ENCODE data around the gene TMEM43. TPM values are rescaled to one million over a fixed set of nuclear protein-coding genes. Genes with fewer than 3 reads are reported as not detected.

Gene TMEM43
- total RNA-seq, 2 experiments from 2014 or later, result 18.3 to 19.8 TPM

- H3K4me3 Mint-ChIP-seq, result peak overlapping the region; percentile 96
- DNase-seq, result no peak
- CTCF ChIA-PET, result interaction anchor here (0.8 to 1.9 kb wide), 5 partner anchors 24 to 299 kb away, joined by 3 to 13 read pairs (median 3); partner anchors contain the start of genes CHCHD4, TMEM43 and WNT7A
- intact Hi-C loops (cut with micrococcal nuclease), result loop anchor here (5.0 kb wide), 3 partner anchors 757 to 1337 kb away; partner anchors contain the start of genes MRPS25, NUP210 and RPL32
- H3K9me3 Mint-ChIP-seq, result no peaks in the 10 kb centered on the region
- H3K27me3 Mint-ChIP-seq (ENCODE audit: low read depth), result no peaks in the 10 kb centered on the region
- H3K4me1 Mint-ChIP-seq (ENCODE audit: low read depth), result peaks cover 63% of the 10 kb centered on the region
- H3K36me3 Mint-ChIP-seq (ENCODE audit: low read depth), result peaks cover 33% of the 10 kb centered on the region
- H3K27ac Mint-ChIP-seq, result peak overlapping the region; percentile 98
Observed at GRCh38 chr3:14179114-14179465, 54.2 kb downstream of the TMEM43 start.

GRCh38 chr3:14179795-14180194 lies 54.9 kb downstream of the TMEM43 start:
- Mint-ChIP-seq H3K27me3 (ENCODE audit: low read depth) (no peaks in the 10 kb centered on the region), H3K4me1 (ENCODE audit: low read depth) (peaks cover 57% of the 10 kb centered on the region), H3K27ac (peak overlapping the region; percentile 98), H3K9me3 (no peaks in the 10 kb centered on the region), H3K36me3 (ENCODE audit: low read depth) (peaks cover 34% of the 10 kb centered on the region), H3K4me3 (peak overlapping the region; percentile 96)
- CTCF ChIA-PET, result interaction anchor here (0.8 to 1.9 kb wide), 2 partner anchors 24 to 294 kb away, joined by 3 to 13 read pairs; no protein-coding TSS in a partner anchor
- intact Hi-C loops (cut with micrococcal nuclease), result loop anchor here (5.0 kb wide), 3 partner anchors 757 to 1337 kb away; partner anchors contain the start of genes MRPS25, NUP210 and RPL32
- DNase-seq, result no peak

GRCh38 chr3:14181253-14181652 lies 56.4 kb downstream of the TMEM43 start:
- Mint-ChIP-seq H3K9me3 (no peaks in the 10 kb centered on the region), H3K27me3 (ENCODE audit: low read depth) (no peaks in the 10 kb centered on the region), H3K4me1 (ENCODE audit: low read depth) (peaks cover 46% of the 10 kb centered on the region), H3K4me3 (no peak overlapping the region), H3K27ac (no peak overlapping the region), H3K36me3 (ENCODE audit: low read depth) (peaks cover 37% of the 10 kb centered on the region)
- intact Hi-C loops (cut with micrococcal nuclease), result no loop called here
- CTCF ChIA-PET, result no interaction called here
- DNase-seq, result no peak

DNA sequence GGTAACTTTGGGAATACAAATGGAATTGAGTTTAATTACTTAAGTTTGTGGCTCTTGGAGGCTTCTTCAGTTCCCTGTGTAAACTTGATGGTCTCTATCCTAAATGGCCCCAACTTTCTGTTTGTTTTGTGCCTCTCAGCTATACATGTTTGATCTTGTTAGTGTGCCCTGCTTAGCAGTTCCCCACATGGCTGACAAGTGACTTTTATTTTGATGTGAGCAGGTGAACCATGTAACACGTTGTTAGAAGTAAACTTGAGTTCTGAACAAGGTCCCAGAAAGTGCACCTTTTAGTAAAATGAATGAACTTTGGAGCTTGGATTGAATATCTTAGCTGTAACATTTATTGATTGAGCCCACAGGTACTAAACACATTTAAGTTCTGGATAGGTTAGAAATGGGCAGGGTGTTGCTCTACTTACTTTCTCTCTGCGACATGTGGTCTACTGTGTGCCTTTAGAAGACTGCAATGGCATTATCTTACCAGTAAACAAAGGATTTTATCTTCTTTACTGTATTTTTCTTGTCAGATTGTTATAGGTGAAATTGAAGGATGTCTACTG lies 58.2 kb downstream of the TMEM43 start:
- Mint-ChIP-seq H3K4me3 (no peak overlapping the region), H3K4me1 (ENCODE audit: low read depth) (peaks cover 40% of the 10 kb centered on the region), H3K27ac (no peak overlapping the region), H3K9me3 (no peaks in the 10 kb centered on the region), H3K27me3 (ENCODE audit: low read depth) (no peaks in the 10 kb centered on the region), H3K36me3 (ENCODE audit: low read depth) (peaks cover 36% of the 10 kb centered on the region)
- DNase-seq, result no peak
- intact Hi-C loops (cut with micrococcal nuclease), result no loop called here
- CTCF ChIA-PET, result interaction anchor here (0.7 kb wide), 1 partner anchor 21 kb away, joined by 3 read pairs; no protein-coding TSS in a partner anchor

- no peaks in the 10 kb centered on the region for H3K27me3 Mint-ChIP-seq (ENCODE audit: low read depth)
- no peak overlapping the region for H3K4me3 Mint-ChIP-seq
- intact Hi-C loops (cut with micrococcal nuclease), result no loop called here
- CTCF ChIA-PET, result no interaction called here
- H3K9me3 Mint-ChIP-seq, result peaks cover 6% of the 10 kb centered on the region
- H3K4me1 Mint-ChIP-seq (ENCODE audit: low read depth), result peaks cover 61% of the 10 kb centered on the region
- peaks cover 55% of the 10 kb centered on the region for H3K36me3 Mint-ChIP-seq (ENCODE audit: low read depth)
- no peak for DNase-seq
- no peak overlapping the region for H3K27ac Mint-ChIP-seq
Observed at GRCh38 chr3:14186854-14187458, 62.1 kb downstream of the TMEM43 start.

DNA sequence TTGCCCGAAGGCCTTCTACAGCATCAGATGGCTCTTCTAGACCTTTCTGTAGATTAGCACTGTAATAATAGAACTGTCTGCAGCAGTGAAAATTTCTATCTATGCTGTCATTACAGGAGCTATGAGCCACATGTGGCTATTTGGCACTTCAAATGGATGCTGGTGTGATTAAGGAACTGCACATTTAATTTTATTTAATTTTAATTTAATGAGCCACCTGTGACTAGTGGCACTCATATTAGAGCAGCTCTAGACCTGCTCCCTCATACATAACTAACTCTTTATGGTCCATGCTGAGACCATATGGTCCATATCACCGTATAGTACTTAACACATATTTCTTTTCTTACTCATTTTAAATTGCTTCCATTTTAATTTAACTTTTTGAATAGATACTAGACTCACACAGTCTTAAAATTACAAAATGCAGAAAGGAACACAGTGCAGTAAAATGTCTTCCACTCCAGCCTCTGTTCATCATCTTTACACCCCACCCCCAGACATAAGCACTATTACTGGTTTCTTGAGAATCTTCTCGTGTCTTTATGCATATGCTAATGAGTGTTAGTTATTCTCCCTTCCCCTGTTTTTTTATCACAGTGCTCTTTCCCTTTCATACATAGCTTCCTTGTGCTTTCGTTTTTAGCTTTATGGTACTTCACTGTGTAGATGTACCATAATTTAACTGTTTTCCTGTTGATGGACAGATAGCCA lies 63.3 kb downstream of the TMEM43 start:
- Mint-ChIP-seq H3K36me3 (ENCODE audit: low read depth) (peaks cover 46% of the 10 kb centered on the region), H3K9me3 (peaks cover 6% of the 10 kb centered on the region), H3K27ac (no peak overlapping the region), H3K27me3 (ENCODE audit: low read depth) (no peaks in the 10 kb centered on the region), H3K4me1 (ENCODE audit: low read depth) (peaks cover 61% of the 10 kb centered on the region), H3K4me3 (no peak overlapping the region)
- intact Hi-C loops (cut with micrococcal nuclease), result no loop called here
- CTCF ChIA-PET, result no interaction called here
- no peak for DNase-seq

Other genes with a start within 250 kb of the TMEM43 start
- gene WNT7A, start 245.0 kb upstream of the TMEM43 start, total RNA-seq, result under 1 TPM; 0.07 to 0.10 TPM
- 10 to 100 TPM; 16.2 to 17.9 TPM for gene CHCHD4, start 182 bp upstream of the TMEM43 start, total RNA-seq
- gene XPC, start 53.5 kb downstream of the TMEM43 start, total RNA-seq, result 10 to 100 TPM; 39.0 to 39.8 TPM
- gene LSM3, start 53.8 kb downstream of the TMEM43 start, total RNA-seq, result 10 to 100 TPM; 26.1 to 26.2 TPM